Smooth muscle cell (in vitro differentiated cells): ENCODE results near the gene MCU. TPM values are rescaled to one million over a fixed set of nuclear protein-coding genes. Genes with fewer than 3 reads are reported as not detected.
"Not testable (repeated sequence)": the region's sequence is repeated elsewhere in the genome, so short reads cannot be mapped to it uniquely, and the experiment has no call there.

Source experiments
- DNase-seq: peaks from one replicate; lab custom pipeline; 2025; ENCODE audit not compliant: unreplicated experiment; lab: John Stamatoyannopoulos, UW
- H2AFZ ChIP-seq: fragments of 200-600 bp; sonication (generic); 2 replicates; pipeline ENCODE4 v1.6.0; 2016; ENCODE audit warnings: antibody characterized with exemption, low read depth, mild to moderate bottlenecking
- H3F3A ChIP-seq: fragments of 200-600 bp; sonication (generic); 2 replicates; pipeline ENCODE4 v1.6.0; 2017; ENCODE audit warnings: antibody characterized with exemption, low read depth
- H3K27ac ChIP-seq: fragments of 200-600 bp; sonication (generic); 2 replicates; pipeline ENCODE4 v1.5.1; 2016; ENCODE audit warnings: low read depth, mild to moderate bottlenecking
- H3K27me3 ChIP-seq: fragments of 200-600 bp; sonication (generic); 2 replicates; pipeline ENCODE4 v1.6.1; 2016; ENCODE audit warnings: low read depth, mild to moderate bottlenecking
- H3K36me3 ChIP-seq: fragments of 200-600 bp; sonication (generic); 2 replicates; pipeline ENCODE4 v1.5.1; 2016; ENCODE audit warnings: low read depth
- H3K4me1 ChIP-seq: fragments of 200-600 bp; sonication (generic); 2 replicates; pipeline ENCODE4 v1.5.1; 2016; ENCODE audit warnings: low read depth
- H3K4me2 ChIP-seq: fragments of 200-600 bp; sonication (generic); 2 replicates; pipeline ENCODE4 v1.6.0; 2016; ENCODE audit warnings: mild to moderate bottlenecking
- H3K4me3 ChIP-seq: fragments of 200-600 bp; sonication (generic); 2 replicates; pipeline ENCODE4 v1.5.1; 2016; ENCODE audit warnings: mild to moderate bottlenecking
- H3K79me2 ChIP-seq: fragments of 200-600 bp; sonication (generic); 2 replicates; pipeline ENCODE4 v1.6.0; 2016; ENCODE audit warnings: low read depth, mild to moderate bottlenecking
- H3K9ac ChIP-seq: fragments of 200-600 bp; sonication (generic); 2 replicates; pipeline ENCODE4 v1.6.0; 2016; ENCODE audit warnings: low read depth
- H3K9me3 ChIP-seq: fragments of 200-600 bp; sonication (generic); replicated peaks from 2 replicates; pipeline ENCODE4 v1.5.1; 2016; ENCODE audit warnings: low read depth
- H4K20me1 ChIP-seq: fragments of 200-600 bp; sonication (generic); 2 replicates; pipeline ENCODE4 v1.6.0; 2016; ENCODE audit warnings: low read depth
- CTCF ChIP-seq: fragments of 200-600 bp; sonication (generic); IDR thresholded peaks from 2 replicates; pipeline ENCODE4 v1.5.1; 2017; ENCODE audit warnings: borderline replicate concordance, mild to moderate bottlenecking, antibody characterized with exemption; ENCODE audit not compliant: insufficient read depth, poor library complexity, severe bottlenecking
- WGBS: methylation state at CpG from one replicate; pipeline ENCODE4 v1.1.7; 2016; ENCODE audit warnings: low lambda C conversion rate; 5-methylcytosine and 5-hydroxymethylcytosine counted together
- polyA plus RNA-seq: library from polyadenylated mRNA; unstranded; fragments of >200 nt; fragmentation: Nextera tagmentation; extraction: Ambion mirVana; gene quantifications from 2 replicates; pipeline ENCODE4 v1.2.1, GENCODE V29; 2016
- total RNA-seq: library from RNA; depleted of rRNA; stranded (reverse); fragments of >200 nt; gene quantifications from 2 replicates; pipeline ENCODE4 v1.2.3, GENCODE V29; 2014

The MCU gene
- total and polyA plus RNA-seq, 2 experiments from 2014 or later, result 15.4 to 30.4 TPM

GRCh38 chr10:72685264-72685921 is 6.5 kb upstream of the MCU start:
- H2AFZ ChIP-seq, result no peak overlapping the region
- H3K27ac ChIP-seq, result no peak overlapping the region
- 88% methylated on average over 7 of the region's 7 CpGs for WGBS
- H3K79me2 ChIP-seq, result no peaks in the 10 kb centered on the region
- no peaks in the 10 kb centered on the region for H3F3A ChIP-seq
- H4K20me1 ChIP-seq, result no peaks in the 10 kb centered on the region
- no peaks in the 10 kb centered on the region for H3K4me1 ChIP-seq
- no peaks in the 10 kb centered on the region for H3K9me3 ChIP-seq
- DNase-seq, result no peak
- no peaks in the 10 kb centered on the region for H3K36me3 ChIP-seq
- H3K4me3 ChIP-seq, result no peak overlapping the region
- no peaks in the 10 kb centered on the region for H3K27me3 ChIP-seq
- no peak for TF ChIP-seq CTCF
- H3K9ac ChIP-seq, result no peak overlapping the region
- no peak overlapping the region for H3K4me2 ChIP-seq

GRCh38 chr10:72686430-72686829 is 5.5 kb upstream of the MCU start:
- WGBS, result 89% methylated on average over 8 of the region's 8 CpGs
- not testable (repeated sequence) for H3K36me3 ChIP-seq, H4K20me1 ChIP-seq, H3K9me3 ChIP-seq, H3K27ac ChIP-seq, H3F3A ChIP-seq, H2AFZ ChIP-seq, DNase-seq, H3K9ac ChIP-seq, H3K27me3 ChIP-seq, H3K4me1 ChIP-seq, H3K79me2 ChIP-seq, H3K4me2 ChIP-seq, H3K4me3 ChIP-seq

GRCh38 chr10:72687035-72687434 is 4.9 kb upstream of the MCU start:
- 81% methylated on average over 6 of the region's 6 CpGs for WGBS
- no peak overlapping the region for H3K27ac ChIP-seq
- TF ChIP-seq CTCF, result no peak

GRCh38 chr10:72688208-72688651 is 3.7 kb upstream of the MCU start:
- Histone ChIP-seq H4K20me1 (peaks cover 4% of the 10 kb centered on the region), H3K4me2 (peak overlapping the region; percentile 1), H3K27me3 (no peaks in the 10 kb centered on the region), H3K36me3 (no peaks in the 10 kb centered on the region), H2AFZ (no peak overlapping the region), H3K9me3 (no peaks in the 10 kb centered on the region), H3K9ac (no peak overlapping the region), H3K4me3 (no peak overlapping the region), H3F3A (no peaks in the 10 kb centered on the region), H3K27ac (no peak overlapping the region), H3K4me1 (peaks cover 4% of the 10 kb centered on the region), H3K79me2 (peaks cover 8% of the 10 kb centered on the region)
- no peak for DNase-seq
- no peak for TF ChIP-seq CTCF
- 0% methylated on average over 2 of the region's 2 CpGs for WGBS

More at GRCh38 chr10:72687035-72687434, 4.9 kb upstream of the MCU start:
- Histone ChIP-seq H3K9me3 (no peaks in the 10 kb centered on the region), H3K4me3 (no peak overlapping the region), H2AFZ (no peak overlapping the region), H3K4me1 (peaks cover 4% of the 10 kb centered on the region), H3K4me2 (no peak overlapping the region), H3K79me2 (no peaks in the 10 kb centered on the region), H3F3A (no peaks in the 10 kb centered on the region), H3K36me3 (no peaks in the 10 kb centered on the region), H4K20me1 (no peaks in the 10 kb centered on the region), H3K9ac (no peak overlapping the region), H3K27me3 (no peaks in the 10 kb centered on the region)
- DNase-seq, result no peak
